GM19099 (cell line): ENCODE measurements around the gene CNGA1.

Source experiments
- POLR2A ChIP-seq: IDR thresholded peaks from 3 replicates; pipeline ENCODE4 v1.6.1; 2011; ENCODE audit warnings: low read depth; ENCODE audit not compliant: insufficient read length; ENCODE audit errors: extremely low read depth

Gene CNGA1

DNA sequence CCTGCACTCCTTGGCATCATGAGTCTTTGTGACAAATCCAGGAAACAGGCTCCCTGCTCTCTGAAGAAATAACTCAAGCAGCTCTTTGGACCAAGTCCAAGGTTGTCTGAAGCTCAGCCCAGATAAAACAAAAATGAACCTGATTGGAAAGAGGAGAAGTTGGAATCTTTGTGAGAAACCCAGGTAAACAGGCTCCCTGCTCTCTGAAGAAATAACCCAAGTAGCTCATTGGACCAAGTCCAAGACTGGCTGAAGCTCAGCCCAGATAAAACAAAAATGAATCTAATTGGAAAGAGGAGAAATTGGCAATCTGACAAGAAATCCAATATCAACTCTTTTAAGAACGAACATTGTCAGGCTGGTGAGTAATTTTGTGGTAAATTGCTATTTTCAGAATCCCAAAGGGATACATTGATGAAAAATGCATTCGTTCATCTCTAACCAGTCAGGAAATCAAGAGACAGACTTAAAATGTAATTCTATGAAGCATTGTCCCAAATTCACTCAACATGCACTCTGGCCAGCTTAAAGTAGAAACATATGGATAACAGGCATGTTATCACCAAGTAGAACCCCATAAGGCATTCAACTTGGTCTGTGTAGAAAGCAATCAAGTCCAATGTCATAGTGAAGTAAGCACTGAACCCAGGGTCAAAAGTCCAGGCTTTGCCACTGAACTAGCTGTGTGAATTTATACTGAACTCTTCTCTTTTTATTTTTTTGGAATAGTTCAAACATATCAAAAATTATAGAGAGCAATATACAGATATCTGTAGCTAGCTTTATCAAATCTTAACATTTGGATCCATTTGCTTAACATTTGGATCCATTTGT, 85.3 kb downstream of the CNGA1 start:
- TF ChIP-seq POLR2A, result no peak

DNA sequence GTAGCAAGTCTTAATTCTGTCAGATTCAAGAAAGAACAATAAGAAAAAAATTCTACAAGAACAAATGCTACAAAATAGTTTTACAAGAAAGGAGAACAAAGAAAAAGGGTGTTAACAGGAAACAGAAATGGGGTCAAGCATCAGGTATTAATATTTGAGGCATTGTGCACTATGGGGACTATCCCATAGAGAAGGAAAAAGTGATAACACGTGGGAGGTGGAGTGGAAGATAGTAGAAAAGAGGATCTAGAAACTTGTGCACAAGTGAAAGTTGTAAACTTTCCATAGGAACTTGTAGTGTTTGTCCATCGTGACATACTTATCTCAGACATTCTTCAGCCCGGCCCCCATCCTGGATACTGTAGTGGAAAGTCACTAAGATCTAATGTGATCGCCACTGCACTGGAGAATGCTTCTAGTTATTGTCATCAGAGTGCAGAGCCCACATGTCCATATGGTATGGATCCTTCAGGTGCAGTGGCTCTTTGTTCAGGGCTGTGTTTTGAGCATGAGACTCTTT, 86.7 kb downstream of the CNGA1 start:
- TF ChIP-seq POLR2A, result no peak

DNA sequence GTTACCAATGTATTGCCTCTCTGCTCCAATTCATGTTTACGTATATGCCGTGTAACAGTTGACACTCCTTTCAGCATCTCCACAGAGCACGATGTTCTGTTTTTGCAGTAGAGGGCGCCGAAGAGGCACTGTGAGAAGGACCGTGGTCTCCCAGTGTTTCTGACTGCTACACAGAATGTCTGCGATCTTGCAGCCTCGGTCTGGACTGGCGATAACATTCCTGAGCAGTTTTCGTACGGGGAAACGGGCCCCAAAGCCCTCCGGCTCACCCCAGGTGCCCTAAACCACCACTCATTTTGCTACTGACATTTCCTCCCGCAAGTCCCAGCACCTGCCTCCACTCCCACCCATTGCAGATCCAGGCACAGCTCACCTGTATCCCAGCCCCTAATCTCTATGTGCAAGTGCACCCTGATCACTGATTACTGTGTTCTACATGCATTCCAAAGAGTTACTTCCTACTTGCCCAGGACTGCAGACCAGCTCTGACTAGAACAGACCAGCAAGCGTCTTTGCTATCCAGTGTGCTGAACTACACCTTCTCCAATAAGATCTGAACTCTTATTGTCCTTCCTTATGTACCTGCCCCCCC, 89.7 kb downstream of the CNGA1 start:
- TF ChIP-seq POLR2A, result no peak

DNA sequence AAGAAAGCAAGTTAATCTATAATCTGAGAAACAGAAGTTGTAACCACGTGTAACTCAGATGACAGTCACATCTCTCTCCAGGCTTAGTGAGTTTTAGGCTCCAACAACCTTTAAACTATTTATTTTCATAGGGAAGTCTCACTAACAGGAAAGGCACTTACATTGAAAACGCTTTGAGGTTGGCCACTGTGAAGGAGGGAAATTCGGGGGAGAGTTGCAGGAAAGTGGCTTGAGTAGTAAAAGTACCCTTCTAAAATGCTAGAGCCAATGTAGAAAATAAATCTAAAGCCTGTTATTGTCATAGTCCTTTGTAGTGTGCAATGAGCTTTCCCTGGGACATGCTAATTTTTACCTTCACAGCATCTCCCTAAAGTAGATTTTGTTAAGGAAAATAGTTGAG, 101.1 kb downstream of the CNGA1 start:
- TF ChIP-seq POLR2A, result no peak

DNA sequence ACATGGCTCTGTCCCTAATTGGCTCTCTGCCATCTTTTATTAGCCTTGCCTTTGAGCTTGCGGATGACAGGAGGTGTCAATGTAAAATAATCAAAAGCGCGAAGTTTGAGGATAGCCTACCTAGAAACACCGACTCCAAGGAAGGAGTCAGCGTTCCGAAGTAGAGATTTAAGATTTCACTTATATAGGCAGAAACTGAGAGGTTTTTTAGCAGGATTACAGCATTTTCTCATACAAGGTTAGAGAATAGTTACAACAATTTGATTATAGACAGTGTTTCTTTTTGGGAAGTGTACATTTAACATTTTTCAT, 101.6 kb downstream of the CNGA1 start:
- no peak for TF ChIP-seq POLR2A

DNA sequence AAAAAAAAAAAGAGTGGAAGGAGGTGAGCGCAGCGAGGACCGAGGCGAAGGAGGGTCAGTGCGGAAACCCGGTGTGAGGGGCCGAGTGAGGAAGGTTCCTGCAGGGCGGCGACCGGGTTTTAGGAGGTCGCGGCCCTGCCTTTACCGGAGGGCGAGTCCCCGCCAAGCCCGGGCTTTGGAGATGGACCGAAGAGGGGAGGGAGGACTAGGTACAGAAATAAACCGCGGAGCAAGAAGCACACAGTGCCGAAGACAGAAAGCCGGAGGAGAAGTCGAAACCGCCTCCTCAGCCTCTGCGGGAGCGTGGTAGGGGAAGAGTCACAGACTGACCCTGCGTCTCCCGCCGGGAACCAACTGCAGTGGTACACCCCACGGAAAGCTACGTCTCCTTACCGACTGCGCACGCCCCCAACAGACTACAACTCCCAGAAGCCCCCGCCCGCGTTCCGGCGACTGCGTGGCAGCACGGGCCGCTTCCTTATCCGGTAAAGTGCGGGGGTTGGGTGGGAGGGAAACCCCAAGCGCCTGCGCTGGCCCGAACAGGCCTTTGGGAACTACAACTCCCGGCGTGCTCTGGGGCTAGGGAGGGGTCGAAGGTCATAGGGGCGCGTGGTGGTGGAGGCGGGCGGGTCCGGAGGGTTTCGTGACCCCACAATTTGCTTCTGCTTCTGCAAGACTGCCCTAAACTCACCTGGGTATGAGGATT, 102.1 kb downstream of the CNGA1 start, which contains the start of gene NFXL1:
NFXL1 (minus strand) TSS at position 364 of the 706 bp plus-strand sequence. CDS start 380 bp downstream, outside the sequence.
- TF ChIP-seq POLR2A, result peak; percentile 94

DNA sequence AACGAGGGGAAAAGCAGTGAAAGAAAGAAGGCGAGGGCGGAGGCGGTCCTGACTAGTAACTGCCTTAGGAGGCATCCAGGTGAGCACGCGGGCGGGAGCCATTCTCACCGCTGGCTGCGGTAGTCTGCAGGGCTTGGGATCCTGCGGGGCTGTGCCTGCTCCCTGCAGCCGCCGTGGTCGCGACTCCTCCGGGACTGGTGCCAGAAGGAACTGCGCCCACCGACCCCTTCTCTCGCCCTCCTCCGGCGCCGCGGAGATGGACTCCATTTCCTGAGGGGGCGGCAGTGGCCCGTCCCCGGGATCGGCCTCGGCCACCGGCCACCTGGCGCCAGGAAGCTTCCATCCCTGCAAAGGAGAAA, 102.6 kb downstream of the CNGA1 start:
- TF ChIP-seq POLR2A, result no peak

DNA sequence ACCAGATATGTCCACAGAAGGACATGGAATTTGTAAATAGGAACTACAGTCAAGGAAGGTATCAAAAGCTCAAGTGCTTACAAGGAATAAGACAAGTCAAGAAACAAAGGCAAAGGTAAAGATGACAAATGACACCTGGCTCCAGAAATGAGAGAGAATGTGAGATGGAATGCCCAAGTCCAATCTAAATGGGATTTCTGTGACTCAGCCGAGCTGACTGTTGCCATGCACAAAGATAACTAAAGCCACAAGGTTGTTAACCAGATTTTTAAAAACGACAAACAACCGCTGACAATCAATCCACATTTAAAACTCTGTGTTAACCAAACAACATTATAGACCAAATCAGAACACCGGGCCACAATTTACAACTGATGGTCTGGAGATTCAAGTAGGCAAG, 103.2 kb downstream of the CNGA1 start:
- TF ChIP-seq POLR2A, result no peak

DNA sequence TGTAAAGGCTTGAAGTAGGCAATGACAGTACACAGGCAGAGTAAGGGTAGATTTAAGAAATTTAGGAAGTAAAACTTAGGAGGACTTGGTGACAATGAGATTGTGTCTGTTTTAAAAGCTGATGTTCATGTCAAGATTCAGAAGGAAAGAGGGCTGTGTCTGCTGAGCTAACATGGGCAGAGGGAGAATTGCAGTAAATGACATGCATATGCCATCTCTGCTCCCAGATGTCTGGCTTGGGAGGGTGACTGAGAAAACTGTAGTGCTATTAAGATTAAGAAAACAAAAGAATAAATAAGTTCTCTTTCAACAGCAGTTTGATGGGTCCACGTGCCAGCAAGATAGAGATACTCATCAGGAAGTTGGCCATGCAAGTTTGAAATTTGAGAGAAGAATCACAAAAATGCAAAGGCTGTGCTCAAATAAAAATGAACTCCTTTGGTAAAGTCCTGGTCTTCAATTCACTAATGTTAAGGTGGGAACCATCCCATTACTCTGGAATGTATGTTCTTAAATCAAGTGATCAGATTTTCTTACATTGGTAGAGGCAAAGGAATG, 109.3 kb downstream of the CNGA1 start:
- no peak for TF ChIP-seq POLR2A

DNA sequence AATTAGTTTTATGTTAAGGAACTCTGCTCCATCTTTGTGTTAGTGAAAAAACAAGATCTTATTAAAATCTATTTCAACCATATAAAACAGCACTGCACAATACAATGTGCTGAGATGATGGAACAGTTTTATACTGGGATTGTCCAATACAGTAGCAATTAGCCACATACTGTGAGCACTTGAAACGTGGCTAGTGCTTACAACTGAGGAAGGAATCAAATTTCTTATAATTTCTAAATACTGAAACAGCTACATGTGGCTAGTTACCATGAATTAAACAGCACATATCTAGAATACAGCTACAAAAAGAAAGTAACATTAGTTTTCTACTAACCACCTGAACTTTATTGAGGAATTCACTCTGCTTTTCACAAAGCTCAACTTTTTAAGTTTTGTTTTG, 116.8 kb downstream of the CNGA1 start:
- no peak for TF ChIP-seq POLR2A

DNA sequence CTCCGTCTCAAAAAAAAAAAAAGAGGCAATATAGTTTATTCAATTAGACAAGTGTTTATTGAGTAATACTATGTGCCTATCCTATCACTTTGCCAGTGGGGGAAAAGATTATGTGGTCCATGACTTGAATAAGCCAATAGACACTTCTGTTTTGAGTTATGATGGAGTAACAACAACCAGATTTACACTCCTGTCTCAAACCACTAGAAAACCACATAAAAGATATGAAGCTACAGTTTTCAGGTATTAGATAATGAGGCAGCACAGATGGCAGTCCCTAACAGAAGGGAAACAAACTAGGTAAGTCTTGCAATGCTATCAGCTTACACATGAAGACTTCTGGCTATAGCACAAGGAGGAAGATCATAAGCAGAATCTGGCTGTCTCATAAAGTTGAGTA, 124.6 kb downstream of the CNGA1 start:
- TF ChIP-seq POLR2A, result no peak
